Neutrophil (primary cell): ENCODE results near the gene CCL15.

Source experiments
- H3K27ac ChIP-seq: fragments of 200-600 bp; sonication (generic); 2 replicates; pipeline ENCODE4 v1.5.1; 2016; ENCODE audit warnings: mild to moderate bottlenecking, moderate library complexity
- H3K27me3 ChIP-seq: fragments of 200-600 bp; sonication (generic); 2 replicates; pipeline ENCODE4 v1.6.0; 2016; ENCODE audit warnings: mild to moderate bottlenecking
- H3K36me3 ChIP-seq: fragments of 200-600 bp; sonication (generic); 2 replicates; pipeline ENCODE4 v1.5.1; 2017
- H3K4me1 ChIP-seq, 2 experiments: fragments of 200-600 bp in 1 of 2; sonication (generic) in 1 of 2; 1 replicate in 1 of 2; 2 replicates in 1 of 2; pipeline versions ENCODE4 v1.5.1 to v1.6.1; 2013 to 2016; ENCODE audit warnings: low read depth in 1 of 2, low read length in 1 of 2, mild to moderate bottlenecking in 1 of 2, moderate library complexity in 1 of 2; ENCODE audit not compliant: control insufficient read depth in 1 of 2, insufficient read depth in 1 of 2
- H3K4me3 ChIP-seq, 2 experiments: fragments of 200-600 bp in 1 of 2; sonication (generic) in 1 of 2; 1 replicate in 1 of 2; 2 replicates in 1 of 2; pipeline ENCODE4 v1.5.1; 2013 to 2016; ENCODE audit warnings: low read depth in 1 of 2, low read length in 1 of 2, mild to moderate bottlenecking in 1 of 2, moderate library complexity in 1 of 2
- H3K9me3 ChIP-seq: fragments of 200-600 bp; sonication (generic); 2 replicates; pipeline ENCODE4 v1.5.1; 2016
- TF ChIP-seq, protein P1 (sequence below): fragments of 200-600 bp; sonication (generic); IDR thresholded peaks from 2 replicates; pipeline ENCODE4 v1.5.1; 2016; ENCODE audit warnings: antibody characterized with exemption

Gene CCL15

DNA sequence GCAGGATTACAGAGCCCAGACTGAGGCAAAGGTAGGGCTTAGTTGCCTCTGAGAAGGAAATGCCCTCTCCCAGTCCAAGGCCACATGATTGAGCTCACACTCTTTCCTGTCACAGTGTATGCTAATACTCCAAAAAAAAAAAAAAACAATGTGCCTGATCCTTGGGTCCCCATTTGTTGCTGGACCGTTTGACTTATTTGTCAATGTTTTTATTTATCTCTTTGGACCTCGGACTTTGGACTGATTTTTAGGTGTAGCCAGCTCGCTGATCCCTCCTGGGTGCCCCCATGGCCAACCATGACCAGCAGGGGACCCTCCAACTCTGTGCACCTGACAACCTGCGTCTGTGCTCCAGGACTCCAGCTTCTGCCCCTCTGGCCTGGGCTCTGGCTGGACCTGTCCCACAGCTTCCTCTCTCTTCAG, 19.4 kb downstream of the CCL15 start:
- no peaks in the 10 kb centered on the region for H3K36me3 ChIP-seq
- H3K4me3 ChIP-seq, result no peak overlapping the region
- TF ChIP-seq, protein P1, sequence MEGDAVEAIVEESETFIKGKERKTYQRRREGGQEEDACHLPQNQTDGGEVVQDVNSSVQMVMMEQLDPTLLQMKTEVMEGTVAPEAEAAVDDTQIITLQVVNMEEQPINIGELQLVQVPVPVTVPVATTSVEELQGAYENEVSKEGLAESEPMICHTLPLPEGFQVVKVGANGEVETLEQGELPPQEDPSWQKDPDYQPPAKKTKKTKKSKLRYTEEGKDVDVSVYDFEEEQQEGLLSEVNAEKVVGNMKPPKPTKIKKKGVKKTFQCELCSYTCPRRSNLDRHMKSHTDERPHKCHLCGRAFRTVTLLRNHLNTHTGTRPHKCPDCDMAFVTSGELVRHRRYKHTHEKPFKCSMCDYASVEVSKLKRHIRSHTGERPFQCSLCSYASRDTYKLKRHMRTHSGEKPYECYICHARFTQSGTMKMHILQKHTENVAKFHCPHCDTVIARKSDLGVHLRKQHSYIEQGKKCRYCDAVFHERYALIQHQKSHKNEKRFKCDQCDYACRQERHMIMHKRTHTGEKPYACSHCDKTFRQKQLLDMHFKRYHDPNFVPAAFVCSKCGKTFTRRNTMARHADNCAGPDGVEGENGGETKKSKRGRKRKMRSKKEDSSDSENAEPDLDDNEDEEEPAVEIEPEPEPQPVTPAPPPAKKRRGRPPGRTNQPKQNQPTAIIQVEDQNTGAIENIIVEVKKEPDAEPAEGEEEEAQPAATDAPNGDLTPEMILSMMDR, result no peak
- H3K27me3 ChIP-seq, result no peaks in the 10 kb centered on the region
- no peak overlapping the region for H3K27ac ChIP-seq
- H3K9me3 ChIP-seq, result no peaks in the 10 kb centered on the region
- no peaks in the 10 kb centered on the region for H3K4me1 ChIP-seq

DNA sequence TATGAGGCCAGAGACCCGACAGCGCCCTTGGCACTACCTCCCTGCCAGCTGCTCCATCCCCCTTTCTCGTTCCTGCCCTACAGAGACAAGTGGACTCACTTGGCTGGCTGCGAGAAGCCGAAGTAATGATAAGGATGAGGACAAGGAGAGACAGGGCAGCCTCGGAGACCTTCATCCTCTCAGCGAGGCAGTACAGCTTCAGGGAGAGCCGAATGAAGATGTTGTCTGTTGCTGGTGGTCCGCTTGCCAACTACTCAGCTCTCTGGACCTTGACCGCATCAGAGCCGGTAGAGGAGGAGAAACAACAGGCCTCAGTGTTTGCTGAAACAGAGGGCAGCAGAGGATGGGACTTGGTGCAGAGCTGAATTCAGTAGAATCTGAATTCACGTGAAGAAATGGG, 20.1 kb downstream of the CCL15 start, which contains the start of gene CCL16:
Gene CCL16, minus strand, starts transcription at position 252 of the 400 bp plus-strand sequence. Its CDS starts 77 bp downstream, at position 175.
- Histone ChIP-seq H3K27me3 (no peaks in the 10 kb centered on the region), H3K4me1 (no peaks in the 10 kb centered on the region), H3K27ac (no peak within 1 kb of the TSS), H3K36me3 (no peaks in the 10 kb centered on the region), H3K4me3 (no peak within 1 kb of the TSS), H3K9me3 (no peaks in the 10 kb centered on the region)
- TF ChIP-seq, protein P1, result no peak

DNA sequence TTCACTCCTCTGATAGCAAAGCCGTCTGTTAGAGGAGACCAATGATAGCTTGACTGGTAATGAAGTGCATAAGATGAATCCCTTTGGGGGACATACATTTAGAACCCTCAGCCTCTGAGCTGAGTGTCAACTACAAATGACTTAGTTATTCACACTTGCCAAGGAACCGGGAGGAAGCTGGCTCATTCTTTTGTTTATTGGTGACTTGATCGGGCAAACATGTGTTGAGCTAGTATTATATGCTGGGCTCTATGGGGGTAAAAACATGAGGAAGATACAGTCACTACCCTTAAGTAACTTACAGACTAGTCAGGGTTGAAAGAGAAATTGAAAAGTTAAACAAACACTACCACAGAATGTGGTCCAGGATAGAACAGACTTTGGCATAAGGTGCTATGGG, 23.0 kb downstream of the CCL15 start:
- Histone ChIP-seq H3K27ac (no peak overlapping the region), H3K36me3 (no peaks in the 10 kb centered on the region), H3K27me3 (no peaks in the 10 kb centered on the region), H3K4me3 (no peak overlapping the region), H3K4me1 (no peaks in the 10 kb centered on the region), H3K9me3 (no peaks in the 10 kb centered on the region)
- TF ChIP-seq, protein P1, result no peak

DNA sequence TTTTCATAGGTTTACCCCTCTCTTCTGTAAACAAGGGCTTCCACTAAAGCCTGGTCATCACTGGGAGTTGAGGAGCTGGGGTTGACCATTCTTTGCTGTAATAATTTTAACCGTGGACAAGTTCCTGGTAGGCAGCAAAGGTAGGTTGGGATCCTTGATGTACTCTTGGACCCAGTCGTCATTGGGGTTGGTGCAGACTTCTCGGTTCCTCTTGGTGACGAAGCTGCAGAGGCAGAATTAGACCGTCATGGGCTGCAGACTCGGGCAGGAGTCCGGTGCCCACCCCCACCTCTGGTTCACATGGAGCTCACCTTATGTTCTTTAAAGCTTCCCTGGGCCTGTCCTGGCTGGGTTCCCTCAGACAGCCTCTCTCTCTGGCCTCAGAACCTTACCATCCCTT, 23.8 kb downstream of the CCL15 start:
- Histone ChIP-seq H3K4me3 (no peak overlapping the region), H3K9me3 (no peaks in the 10 kb centered on the region), H3K36me3 (no peaks in the 10 kb centered on the region), H3K4me1 (no peaks in the 10 kb centered on the region), H3K27ac (no peak overlapping the region), H3K27me3 (no peaks in the 10 kb centered on the region)
- TF ChIP-seq, protein P1, result no peak

DNA sequence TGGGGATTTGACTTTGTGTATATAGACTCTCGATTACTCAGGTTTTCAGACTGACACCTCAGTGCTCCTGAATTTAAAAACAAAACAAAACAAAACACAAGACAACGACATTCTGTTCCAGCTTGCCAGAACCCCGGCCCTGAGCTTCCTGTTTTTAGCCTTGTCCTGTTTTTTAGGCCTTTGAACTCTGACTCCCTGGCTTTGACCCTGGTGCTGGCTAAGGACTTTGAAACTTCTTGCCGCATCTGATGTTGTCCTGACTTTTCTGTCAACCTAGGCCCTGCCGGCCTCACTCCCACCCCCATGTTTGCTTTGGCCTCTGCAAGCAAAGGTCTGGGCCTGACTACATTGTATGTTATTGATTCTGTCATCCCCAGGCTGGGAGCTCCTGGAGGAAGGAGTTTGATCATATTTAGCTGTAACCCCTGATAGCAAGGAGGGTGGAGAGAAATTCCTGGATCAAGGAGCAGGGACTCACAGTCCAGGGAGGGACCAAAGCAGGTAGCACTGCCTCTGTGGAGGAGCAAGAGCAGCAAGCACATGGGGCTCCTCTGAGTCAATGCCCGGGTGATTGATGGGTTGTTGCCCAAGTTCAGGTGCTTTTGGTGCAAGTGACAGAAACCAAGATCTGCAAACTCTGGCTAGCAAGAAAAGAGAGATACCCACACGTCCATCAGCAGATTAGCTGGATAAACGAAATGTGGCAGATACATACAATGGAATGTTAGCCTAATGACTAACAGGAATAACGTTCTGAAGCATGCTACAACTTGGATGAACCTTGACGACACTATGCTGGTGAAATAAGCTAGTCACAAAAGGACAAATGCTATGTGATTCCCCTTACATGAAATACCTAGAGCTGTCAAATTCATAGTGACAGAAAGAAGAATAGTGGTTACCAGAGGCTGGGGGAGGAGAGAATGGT, 27.8 kb downstream of the CCL15 start:
- H3K4me3 ChIP-seq, result no peak overlapping the region
- no peaks in the 10 kb centered on the region for H3K27me3 ChIP-seq
- no peaks in the 10 kb centered on the region for H3K36me3 ChIP-seq
- no peak overlapping the region for H3K27ac ChIP-seq
- H3K9me3 ChIP-seq, result no peaks in the 10 kb centered on the region
- TF ChIP-seq, protein P1, result no peak
- H3K4me1 ChIP-seq, result no peaks in the 10 kb centered on the region
